ENCODE measurements around the gene CCDC192.

- TF ChIP-seq EZH2 (IDR thresholded peaks at IDR 0.05; ENCODE audit: borderline replicate concordance, control insufficient read depth, low read depth, low read length) (no peak), SUZ12 (IDR thresholded peaks at IDR 0.05; ENCODE audit: unreplicated experiment) (no peak), JUND (IDR thresholded peaks at IDR 0.05; ENCODE audit: low read depth, low read length) (no peak), SPI1 (IDR thresholded peaks at IDR 0.05; ENCODE audit: borderline replicate concordance, insufficient read depth, low read depth, low read length) (no peak), FOXM1 (IDR thresholded peaks at IDR 0.05; ENCODE audit: low read depth, low read length) (no peak), SIX5 (IDR thresholded peaks at IDR 0.05; ENCODE audit: low read depth, low read length, severe bottlenecking) (no peak), SMC3 (IDR thresholded peaks at IDR 0.05; ENCODE audit: borderline replicate concordance, low read length) (no peak), YBX1 (IDR thresholded peaks at IDR 0.05) (no peak), SUPT20H (IDR thresholded peaks at IDR 0.05; ENCODE audit: borderline replicate concordance, control insufficient read depth, low read depth, low read length) (no peak), CTCF (IDR thresholded peaks at IDR 0.05 in 2 of 3, conservative IDR thresholded peaks at IDR 0.05 in 1 of 3; ENCODE audit: control insufficient read depth in 2 of 3, extremely low read depth in 1 of 3, insufficient read depth in 1 of 3, low read depth in 3 of 3, low read length in 3 of 3) (no peak), ZNF274 (IDR thresholded peaks at IDR 0.05; ENCODE audit: insufficient read depth, insufficient read length) (no peak), EP300 (IDR thresholded peaks at IDR 0.05; ENCODE audit: borderline replicate concordance in 1 of 2, control insufficient read depth in 1 of 2, low read depth in 2 of 2, low read length in 2 of 2) (no peak)
These were observed 4.0 kb downstream of the CCDC192 start for GRCh38 chr5:127707209-127707608.

All from GM12878 (cell line).